T-helper 2 cell (primary cell): Measurements from ENCODE around the gene ERH.
A peak's percentile ranks its signal among the peaks of the same experiment; 100 is the strongest.
"Not testable (repeated sequence)": the region's sequence is repeated elsewhere in the genome, so short reads cannot be mapped to it uniquely, and the experiment has no call there.

ENCODE experiments used
- DNase-seq, 5 experiments: peaks; one replicate each; pipeline versions ENCODE4 v3.0.0 to v3.0.0-alpha.2; 2012 to 2022

Gene ERH

DNA sequence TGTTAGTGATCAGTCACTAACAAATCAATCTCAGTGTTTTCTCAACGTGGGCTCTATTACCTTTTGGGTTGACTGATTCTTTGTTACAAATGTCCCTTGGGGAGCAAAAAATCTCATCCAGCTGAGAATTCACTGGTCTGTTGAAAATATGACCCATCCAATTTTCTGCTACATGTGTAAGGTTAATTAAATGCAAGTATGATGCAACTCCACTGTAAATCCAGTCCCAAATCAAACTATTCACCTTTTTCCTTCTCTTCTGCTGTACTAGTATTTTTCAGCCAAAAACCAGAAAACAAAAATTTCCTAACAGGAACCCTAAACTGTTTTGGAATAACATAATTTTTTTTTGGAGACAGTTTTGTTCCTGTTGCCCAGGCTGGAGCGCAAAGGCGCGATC, 2.2 kb downstream of the ERH start:
- DNase-seq: no peak

DNA sequence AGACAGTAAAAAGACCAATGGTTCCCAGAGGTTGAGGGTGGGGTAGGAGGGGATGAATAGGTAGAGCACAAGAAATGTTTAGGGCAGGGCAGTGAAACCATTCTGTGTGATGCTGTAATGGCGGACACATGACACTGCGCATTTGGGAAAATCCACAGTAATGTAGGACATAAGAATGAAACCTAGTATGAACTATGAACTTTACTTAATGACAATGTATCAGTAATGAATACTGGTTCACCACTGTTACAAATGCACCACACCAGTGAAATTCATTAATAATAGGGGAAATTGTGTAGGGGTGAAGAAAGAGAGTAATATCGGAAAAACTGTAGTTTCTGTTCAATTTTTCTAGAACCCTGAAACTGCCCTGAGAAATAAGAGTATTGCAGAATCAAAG, 5.6 kb downstream of the ERH start:
- DNase-seq: no peak

DNA sequence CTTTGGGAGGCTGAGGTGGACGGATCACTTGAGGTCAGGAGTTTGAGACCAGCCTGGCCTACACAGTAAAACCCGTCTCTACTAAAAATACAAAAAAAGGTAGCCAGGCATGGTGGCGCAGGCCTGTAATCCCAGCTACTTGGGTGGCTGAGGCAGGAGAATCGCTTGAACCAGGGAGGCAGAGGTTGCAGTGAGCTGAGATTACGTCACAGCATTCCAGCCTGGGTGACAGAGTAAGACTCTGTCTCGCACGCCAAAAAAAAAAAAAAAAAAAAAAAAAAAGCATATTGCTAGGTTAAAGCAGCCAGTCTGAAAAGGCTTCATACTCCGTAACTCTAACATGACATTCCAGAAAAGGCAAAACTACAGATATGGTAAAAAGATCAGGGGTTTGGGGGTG, 6.7 kb downstream of the ERH start:
- not testable (repeated sequence) for DNase-seq

DNA sequence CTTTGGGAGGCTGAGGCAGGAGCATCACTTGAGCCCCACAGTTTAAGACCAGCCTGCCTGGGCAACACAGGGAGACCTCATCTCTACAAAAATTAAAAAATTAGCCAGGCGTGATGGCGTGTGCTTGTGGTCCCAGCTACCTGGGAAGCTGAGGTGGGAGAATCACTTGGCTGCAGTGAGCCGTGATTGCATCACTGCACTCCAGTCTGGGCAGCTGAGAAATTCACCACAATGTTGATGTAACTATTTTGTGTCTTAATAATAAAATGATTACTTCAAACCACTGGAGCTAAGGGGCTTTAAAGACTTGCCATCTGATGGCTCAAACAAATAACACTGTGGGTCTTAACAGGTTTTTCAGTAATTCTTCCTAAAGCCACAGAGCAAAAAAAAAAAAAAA, 10.8 kb downstream of the ERH start:
- DNase-seq: no peak

DNA sequence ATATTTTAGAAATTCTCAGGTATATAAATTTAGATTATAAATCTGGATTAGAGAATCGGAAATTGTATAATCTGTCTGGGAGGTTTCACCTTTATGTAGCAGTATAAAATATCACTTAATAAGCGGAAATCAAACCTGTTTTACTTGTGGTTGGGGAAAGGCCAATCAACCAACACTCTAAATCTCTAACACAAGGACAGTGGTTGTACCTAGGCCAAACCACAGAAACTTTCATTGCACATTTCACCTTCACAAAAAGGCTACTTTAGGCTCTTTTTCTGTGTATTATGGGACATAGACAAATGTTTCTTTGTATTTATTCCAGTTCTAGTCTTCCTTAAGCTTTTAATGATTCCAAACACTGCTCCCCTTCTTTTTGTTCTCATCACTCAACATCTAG, 19.8 kb downstream of the ERH start:
- DNase-seq: no peak

DNA sequence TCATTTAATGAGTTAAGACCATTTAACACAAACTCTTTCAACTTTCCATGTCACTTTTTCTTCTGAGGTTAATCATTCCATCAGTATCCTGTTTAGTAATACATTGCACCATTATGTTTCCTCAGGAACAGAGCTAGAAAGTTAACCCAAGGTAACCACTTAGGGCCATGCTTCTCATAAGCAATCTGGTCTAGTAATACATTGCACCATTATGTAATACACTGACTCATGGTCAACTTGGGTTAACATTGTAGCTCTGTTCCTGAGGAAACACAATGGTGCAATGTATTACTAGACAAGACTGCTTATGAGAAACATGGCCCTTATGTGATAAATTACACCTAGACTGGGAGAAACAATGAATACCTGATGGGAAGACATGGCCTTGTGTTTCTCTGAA, 21.7 kb downstream of the ERH start:
- DNase-seq: no peak

DNA sequence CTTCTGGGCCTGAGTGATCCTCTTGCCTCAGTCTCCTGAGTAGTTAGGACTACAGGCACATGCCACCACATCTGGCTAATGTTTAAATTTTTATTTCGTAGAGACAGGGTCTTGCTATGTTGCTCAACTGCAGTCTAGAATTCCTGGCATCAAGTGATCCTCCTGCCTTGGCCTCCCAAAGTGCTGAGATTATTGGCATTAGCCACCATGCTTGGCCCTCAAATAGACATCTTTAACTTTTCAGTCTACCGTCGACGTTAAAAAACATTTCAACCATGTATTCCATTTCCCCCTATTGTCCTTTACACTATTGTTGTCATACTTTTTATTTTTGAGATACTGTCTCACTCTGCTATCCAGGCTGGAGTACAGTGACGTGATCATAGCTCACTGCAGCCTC, 22.4 kb downstream of the ERH start:
- no peak for DNase-seq

DNA sequence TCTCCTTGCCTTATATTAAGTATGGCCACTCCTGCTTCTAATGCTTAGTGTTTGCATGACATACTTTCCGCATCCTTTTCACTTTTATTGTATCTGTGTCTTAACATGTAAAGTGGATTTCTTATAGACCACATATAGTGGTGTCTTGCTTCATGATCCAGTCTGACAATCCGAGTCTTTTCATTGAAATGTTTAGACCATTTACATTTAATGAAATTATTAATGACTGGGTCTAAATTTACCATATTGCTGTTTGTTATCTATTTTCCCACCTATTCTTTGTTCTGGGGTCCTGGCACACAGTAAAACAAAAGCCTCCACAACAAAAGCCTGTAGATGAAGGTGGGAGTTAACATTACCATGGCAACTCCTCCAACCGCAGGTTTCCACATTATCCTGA, 22.9 kb downstream of the ERH start:
- DNase-seq: no peak

DNA sequence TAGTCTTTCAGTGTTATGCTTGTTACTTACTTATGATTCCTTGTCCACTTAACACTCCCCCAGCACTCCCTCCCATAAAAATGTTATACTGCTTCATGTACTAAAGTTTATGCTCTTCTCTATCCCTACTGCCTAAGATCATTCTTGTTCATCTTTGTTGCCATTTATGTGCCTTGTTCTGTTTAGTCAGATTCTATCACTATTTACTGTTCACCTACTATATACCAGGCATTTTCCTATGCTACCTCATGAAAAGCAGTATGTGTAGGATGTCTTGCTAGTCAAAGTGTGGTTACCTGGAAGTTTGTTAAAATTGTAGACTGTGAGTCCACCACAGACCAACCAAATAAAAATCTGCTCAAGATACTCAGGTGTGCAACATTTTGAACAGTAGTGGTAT, 23.9 kb downstream of the ERH start:
- DNase-seq: no peak

DNA sequence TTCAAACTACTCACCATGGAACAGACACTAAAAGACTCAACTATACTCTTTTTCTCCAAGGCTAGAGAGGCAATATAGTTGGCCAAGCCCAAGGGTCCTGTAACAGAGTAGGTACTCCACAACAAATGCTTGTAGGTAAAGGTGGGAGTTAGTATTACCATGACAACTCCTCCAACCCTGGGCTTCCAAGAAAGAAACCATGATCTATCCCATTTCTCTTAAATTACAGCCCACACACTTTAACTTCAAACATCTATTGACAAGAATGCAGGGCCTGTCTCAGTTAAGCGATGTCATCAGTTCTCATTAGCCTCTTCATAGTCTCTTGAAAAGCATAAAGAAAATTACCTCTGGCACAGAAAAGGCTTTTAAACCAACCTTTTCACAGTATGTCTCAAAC, 25.0 kb downstream of the ERH start:
- no peak for DNase-seq

DNA sequence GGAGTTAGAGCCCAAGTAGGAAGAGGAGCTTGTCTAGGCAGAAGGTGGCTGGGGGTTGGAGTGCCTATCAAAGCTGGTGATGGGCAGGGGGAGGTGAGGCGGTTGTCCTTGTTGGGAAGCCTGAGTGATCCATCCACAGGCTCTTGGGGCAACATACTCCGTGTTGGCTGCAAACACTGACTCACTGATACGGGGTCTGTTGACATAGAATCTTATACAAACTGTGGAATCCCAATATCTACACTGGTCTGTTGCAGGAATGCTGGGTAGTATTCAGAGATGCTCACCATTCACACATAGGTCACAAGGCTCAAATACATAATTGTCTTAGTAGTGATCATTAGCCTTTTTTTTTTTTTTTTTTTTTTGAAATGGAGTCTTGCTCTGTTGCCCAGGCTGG, 26.0 kb downstream of the ERH start:
- no peak for DNase-seq

DNA sequence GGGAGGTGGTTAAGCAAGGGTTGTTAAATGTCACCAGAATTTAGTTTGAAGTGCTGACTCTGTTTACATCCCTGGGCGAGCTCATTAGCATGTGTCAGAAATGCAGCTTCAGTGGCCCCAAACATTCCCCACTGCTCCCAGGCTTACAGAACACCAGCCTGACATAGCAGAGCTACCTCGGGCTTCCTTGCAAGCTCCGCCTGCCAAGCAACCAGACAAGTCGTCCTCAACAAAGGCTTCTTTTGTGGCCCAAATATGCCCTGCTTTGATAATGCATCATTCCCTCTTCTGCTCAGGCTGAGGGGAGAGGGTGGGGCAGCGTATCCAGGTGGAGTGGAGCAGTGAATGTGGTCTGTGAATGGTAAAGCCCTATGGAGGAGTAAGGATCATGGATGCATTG, 28.0 kb downstream of the ERH start:
- DNase-seq: no peak

DNA sequence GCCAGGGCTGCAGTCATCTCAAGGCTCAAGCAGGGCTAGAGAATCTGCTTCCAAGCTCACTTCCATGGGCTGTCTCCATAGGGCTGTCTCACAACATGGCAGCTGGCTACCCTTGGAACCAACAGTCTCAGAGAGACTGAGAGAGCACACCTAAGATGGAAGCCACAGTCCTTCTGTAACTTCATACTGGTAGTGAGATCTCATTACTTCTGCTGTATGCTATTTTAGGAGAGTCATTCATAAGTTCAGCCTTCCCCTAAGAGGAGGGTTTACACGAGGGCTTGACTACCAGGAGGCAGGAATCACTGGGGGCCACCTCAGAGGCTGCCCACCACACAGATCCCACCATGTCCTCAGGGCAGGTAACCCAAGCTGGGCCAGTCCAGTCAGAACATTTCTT, 29.7 kb downstream of the ERH start:
- no peak for DNase-seq

DNA sequence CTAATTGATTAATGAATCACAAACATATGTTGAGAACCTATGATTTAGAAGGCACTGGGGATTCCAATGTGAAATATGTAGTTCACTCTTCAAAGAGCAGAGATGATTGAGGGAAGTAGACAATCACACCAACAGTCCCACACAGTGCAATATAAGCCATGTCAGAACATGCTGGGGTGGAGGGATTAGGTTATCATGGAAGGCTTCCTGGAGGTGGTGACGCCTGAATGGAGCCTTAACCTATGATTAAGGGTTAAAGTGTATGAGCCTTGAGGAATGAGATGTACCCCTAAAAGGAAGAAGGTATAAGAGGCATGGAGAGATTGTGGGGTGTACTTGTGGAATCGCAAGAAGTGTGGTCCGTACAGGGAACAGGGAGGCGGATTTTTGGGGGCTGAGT, 31.3 kb downstream of the ERH start:
- DNase-seq: no peak

DNA sequence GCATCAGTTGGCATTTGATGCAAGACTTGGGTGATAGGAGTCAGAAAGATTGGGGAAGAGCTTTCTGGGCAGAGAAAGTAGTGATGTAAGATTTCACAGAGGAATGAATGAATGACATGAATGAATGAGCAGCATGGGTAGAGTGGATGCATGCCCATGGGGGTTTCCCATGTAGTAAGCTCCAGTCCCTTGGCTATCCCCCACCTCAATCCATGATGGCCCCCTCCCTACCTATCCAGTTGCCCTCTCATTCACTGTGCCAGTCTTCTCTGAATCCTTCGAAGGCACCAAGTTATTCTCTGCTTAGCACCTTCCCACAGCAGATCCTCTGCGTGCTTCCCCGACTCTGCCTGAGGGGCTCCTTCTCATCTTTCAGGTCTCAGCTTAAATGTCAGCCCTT, 32.0 kb downstream of the ERH start:
- DNase-seq: no peak

DNA sequence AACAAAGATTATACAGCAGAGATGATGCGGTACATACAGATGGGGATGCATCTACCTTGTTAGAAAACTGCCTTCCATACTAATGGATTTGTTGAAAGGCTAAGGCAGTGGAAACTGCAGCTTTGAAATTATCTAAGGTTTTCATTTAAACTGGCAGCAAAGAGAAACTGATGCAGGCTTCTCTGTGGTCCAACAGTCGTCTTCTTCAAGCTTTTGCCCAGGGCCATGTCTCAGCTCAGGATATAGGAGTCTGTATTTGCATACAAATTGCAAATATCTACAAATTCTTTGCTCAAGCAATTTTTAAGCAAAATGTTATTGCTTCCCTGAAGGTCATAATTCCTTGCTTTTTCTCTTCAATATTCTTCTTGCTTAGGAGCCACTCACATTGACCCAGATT, 33.7 kb downstream of the ERH start:
- no peak for DNase-seq

DNA sequence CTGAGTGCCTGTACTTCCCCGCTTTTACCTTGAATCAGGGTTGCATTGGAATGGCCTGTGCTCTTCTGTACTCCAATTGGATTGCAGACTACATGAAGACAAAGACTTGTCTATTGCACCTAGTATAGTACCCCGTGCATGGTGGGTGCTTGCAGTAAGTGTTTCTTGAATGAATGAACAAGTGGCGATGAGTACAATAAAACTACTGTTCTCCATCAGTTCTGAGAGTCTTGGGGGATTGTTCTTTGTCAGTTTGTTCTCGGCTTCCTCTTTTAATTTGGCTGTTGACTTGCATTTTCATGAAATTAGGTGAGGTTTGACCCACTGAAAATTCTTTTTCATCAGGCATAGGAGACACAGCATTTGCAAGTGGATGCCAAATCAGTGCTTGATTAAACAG, 34.1 kb downstream of the ERH start:
- DNase-seq: no peak

DNA sequence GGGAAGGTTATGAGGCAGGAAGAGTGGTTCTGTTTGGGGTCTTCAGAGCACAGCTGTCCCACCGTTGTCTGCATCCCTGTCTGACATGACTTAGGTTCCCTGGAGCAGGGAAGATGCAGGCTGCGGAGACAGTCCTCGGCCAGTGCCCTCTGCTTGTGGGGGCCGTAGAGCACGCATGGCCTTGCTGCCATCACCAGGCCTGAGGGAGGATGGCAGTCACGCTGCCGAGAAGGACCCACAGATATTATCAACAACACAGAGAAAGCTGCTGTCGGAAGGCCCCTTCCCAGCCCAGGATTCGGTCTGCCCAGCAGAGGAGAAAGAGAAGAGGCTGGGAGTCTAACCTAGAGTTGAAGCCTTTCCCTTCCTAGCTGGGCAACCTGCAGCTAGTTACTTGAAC, 35.0 kb downstream of the ERH start:
- no peak for DNase-seq

DNA sequence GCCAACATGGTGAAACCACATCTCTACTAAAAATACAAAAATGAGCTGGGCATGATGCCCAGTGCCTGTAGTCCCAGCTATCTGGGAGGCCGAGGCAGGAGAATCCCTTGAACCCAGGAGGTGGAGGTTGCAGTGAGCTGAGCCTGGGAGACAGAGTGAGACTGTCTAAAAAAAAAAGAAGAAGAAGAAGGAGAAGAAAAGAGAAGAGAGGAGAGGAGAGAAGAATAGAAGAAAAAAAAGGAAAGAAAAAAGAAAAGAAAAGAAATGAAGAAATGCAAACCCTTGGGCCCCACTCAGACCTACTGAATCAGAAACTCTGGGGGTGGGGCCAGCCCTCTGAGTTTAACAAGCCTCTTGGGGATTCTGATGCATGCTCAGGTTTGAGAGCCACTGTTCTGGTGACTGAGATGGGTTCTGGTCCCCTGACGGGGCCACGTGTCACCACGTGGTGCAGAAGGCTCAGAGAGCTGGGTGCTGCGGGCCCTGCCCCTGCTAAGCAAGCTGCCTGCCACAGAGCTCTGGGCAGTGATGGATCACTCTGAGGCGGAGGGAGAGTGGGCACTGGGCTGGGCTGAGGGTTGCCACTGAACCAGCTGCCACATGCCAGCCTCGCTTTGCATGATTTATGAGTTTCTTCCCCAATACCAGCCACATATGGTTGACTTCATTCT, 37.5 kb downstream of the ERH start:
- DNase-seq: no peak

DNA sequence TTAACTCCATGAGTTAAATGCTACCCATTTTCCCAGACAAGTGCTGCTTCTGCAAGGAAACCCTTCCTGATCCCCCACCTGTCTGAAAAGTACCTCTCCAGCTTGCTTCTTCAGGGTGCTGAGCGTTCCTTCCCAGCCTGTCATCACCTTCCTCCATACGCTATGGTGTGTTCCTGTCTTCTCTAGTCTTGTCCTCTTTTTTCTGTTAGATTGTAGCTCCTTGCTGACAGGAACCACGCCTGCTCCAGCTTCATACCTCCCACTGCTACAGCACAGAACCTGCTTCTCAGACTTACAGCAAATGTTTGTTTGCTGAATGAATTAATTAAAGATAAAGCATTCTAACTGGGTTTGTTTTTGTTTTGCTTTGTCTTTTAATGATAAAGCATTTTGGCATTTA, 39.1 kb downstream of the ERH start:
- DNase-seq: no peak

DNA sequence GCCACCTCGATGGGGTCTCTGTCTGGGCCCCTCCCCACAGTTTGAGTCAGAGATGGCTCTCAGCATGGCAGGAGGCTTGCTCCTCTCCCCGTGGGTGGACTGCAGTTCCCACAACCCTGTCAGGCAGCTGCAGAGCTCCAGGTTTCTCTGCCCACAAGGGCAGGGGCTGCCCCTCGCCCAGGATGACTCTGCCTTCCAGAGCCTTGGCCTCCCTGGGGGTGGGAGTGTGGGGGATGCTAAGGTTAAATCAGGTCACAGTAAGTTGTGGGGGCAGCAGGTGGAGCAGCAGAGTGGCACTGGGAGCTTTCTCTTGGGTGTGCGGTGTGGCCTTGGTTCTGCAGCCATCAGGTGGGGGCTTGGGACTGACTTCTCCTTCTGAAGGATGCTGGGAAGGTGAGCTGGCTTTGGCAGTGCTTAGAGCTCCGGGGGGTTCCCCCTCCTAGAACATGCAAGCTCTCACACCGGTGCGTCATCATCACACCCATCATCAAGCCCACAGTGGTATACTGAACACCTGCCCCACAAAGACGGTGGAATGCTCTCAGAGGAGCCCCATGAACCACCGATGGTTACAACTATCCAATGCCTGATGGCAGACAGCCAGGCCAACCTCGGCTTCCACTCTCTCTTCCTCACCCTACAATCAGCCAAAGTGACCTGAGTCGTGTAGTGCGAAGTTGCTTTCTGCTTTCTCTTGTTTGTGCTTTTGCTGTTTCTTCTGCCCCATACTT, 39.7 kb downstream of the ERH start:
- peak in 2 of 5 experiments; percentile 7 to 11 for DNase-seq

DNA sequence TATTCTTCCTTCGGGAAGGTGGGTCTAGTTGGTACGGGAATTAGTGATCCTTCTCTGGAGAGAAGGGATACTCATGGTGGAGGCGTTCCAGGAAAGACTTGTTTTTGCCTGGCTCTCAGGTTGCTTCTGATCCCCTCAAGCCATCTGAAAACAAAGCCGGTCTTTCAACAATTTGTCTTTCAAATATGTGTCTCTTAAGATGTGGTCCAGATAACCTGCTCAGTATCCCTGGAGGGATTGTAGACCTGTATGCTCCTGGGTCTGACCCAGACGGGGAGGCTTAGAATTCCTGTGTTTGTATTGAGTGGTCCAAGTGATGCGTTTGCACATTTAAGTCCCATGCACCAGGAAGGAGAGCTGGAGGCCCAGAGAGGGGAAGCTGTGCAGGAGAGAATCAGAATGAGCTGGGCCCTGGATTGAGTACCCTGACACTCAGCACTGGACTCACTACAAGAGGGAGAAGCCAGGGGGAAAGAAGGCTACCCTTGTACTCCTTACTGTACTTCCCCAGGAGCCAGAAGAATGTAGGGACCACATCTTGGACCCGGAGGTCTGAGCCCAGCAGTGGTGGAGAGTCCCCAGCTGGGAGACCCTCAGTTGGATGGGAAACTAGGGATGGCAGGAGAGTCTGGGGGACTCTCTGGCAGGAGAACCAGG, 40.4 kb downstream of the ERH start:
- DNase-seq: no peak

DNA sequence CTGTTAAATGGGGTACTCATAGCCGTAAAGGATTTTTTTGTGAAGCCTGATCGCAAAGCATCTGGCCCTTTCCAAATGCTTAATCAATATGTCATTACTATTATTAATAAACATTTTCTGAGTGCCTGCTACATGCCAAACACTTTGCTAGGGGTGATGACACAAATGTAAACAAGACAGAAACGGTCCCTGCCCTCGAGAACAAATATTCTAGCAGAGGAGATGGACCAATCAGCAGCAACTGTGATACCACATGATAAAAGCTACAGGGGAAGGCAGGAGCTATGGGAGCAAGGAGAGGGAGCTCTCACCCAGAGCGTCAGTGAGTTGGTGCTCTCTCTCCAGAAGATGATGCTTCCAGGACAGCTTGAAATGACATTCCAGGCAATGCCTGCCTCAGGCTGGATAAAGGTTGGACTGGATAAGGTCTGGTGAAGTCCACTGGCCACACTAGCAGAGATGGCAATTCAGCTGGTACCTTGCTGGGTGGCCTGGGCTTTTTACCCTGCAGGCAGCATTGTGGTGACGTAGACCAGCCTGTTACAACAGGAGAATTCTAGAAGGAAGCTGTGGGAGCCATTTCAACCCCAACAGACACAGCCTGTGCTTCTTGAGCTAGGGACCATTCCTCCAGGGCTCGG, 41.1 kb downstream of the ERH start:
- DNase-seq: no peak
